Hypothalamus (tissue), 51 donors: ENCODE measurements around the gene TTC33.

Experiments
- DNase-seq, 51 donors: peaks; one replicate each; lab custom pipeline; 2025; lab: John Stamatoyannopoulos, UW

Gene TTC33

DNA sequence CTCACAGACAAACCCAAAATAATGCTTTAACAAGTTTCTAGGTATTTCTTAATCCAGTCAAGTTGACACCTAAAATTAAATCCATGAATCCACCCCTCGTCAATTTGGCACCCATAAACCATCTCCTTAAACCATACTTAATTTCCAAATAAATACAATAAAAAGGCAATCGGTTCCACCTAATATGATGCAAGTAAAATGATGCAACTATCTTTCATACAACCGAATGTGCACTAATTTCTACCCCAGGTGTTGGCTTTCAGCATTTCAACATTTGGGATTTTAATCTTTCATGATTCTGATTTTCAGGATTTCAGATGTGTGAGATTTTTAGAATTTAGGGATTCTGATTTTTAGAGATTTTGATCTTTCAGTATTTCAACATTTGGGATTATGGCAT, 25.1 kb upstream of the TTC33 start:
- no peak for DNase-seq

- no peak for DNase-seq
These were observed 24.4 kb upstream of the TTC33 start for GRCh38 chr5:40780199-40780598.

GRCh38 chr5:40779561-40779960, 23.8 kb upstream of the TTC33 start:
- no peak for DNase-seq

GRCh38 chr5:40778133-40778532, 22.4 kb upstream of the TTC33 start:
- DNase-seq = no peak

GRCh38 chr5:40776658-40776977, 20.9 kb upstream of the TTC33 start:
- no peak for DNase-seq

GRCh38 chr5:40775846-40776657, 20.3 kb upstream of the TTC33 start:
- no peak for DNase-seq

DNA sequence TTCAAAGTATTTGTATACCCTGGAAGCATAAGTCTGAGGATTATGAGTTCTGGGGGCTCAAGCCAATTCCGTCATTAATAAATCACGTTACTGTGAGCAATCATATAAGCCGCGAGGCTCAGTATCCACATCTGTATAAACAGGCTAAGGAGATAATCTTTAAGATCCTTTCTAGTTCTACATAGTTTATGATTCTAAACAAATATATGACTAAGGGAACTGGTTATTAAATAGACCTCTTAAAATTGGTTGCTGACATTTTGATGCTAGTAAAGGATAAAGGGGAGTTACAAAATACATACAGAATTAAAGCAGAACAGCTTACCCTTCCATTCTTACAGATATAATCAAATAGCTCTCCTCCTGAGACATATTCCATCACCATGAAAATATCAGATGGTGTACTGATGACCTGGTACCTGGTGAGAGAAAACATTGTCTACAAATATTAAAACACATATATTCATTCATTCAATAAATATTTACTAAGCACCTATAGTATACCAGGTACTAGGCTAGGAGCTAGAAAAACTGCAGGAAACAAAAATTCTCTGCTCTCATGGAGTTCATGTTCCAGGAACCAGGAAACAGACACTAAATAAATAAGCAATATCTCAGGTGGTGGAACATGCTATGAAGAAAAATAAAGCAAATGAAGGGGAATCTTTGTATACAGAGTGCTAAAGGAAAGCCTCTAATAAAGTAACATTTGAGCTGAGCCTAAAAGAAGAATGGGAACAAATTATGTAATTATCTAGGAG, 19.5 kb upstream of the TTC33 start:
- DNase-seq = no peak

- DNase-seq = no peak
These were observed 18.9 kb upstream of the TTC33 start for GRCh38 chr5:40774623-40775022.

DNA sequence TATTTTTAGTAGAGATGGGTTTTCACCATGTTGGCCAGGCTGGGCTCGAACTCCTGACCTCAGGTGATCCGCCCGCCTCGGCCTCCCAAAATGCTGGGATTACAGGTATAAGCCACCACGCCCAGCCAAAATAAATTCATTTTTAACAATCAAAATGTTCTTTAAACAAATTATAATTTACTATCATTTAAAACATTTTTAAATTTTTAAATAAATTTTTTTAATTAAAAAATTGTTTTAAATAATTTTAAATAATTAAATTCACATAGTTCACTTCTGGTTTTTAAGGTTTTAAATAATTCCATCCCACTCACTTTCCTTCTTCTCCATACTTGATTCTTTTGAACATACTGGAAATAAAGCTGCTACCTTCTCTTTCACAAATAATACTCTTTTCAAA, 15.0 kb upstream of the TTC33 start:
- DNase-seq = no peak

DNA sequence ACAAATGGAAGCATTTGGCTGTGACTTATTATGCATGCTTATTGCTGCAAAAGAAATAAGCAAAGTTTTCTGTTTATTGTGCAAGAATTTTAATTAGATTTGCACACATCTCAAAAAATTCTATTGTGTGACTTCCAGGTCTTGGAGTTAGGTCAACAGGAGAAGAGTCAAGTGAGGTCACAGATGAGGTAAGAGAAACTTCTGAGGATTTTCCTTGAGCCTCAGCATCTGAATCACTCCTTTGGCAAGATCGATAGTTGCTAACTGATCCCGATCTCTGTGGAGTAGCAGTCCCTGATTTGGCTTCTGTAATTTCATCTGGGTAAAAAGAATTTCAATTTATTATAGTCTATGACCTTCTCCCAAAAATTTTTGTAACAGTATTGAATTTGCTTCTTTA, 6.9 kb upstream of the TTC33 start:
- no peak for DNase-seq

GRCh38 chr5:40757400-40757799, 1.6 kb upstream of the TTC33 start:
- no peak for DNase-seq

- peak in 40 of 51 donors; percentile 7 to 84 (median 43) for DNase-seq
These were observed 711 bp downstream of the TTC33 start for GRCh38 chr5:40755093-40755406.

GRCh38 chr5:40754381-40755092, 1.2 kb downstream of the TTC33 start:
- no peak for DNase-seq

DNA sequence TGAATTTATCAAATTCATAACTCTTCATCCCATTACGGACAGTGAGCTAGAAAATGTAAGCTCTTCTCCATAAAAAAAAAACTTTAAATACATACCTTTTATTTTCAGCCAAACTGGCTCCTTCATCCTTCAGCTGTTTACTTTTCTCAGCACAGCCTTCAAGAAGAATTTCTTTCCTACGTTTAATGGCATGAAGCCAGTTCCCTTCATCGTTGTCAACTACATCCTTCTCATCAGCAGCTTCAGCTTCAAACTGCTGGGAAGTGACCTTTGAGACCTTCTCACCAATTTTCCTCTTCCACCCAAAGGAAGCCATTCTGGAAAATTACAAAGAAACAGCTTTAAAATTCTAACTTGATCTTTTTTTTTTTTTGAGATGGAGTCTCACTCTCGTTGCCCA, 9.1 kb downstream of the TTC33 start:
- no peak for DNase-seq

- no peak for DNase-seq
These were observed 12.0 kb downstream of the TTC33 start for GRCh38 chr5:40743771-40744170.

DNA sequence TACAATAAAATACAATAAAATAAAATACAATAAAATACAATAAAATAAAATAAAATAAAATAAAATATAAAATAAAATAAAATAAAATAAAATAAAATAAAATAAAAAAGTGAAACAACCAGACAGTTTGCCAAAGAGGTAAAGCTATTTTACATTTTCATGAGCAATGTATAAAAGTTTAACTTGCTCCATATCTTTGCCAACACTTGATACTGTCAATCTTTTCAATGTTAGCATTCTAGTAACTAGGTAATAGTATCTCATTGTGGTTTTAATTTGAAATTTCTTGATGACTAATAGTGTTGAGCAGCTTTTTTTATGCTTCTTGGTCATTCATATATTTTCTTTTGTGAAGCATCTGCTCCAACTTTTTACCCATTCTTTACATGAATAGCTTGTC, 17.3 kb downstream of the TTC33 start:
- no peak for DNase-seq

GRCh38 chr5:40736103-40736875, 19.5 kb downstream of the TTC33 start:
- peak in 3 of 51 donors; percentile 1 to 47 (median 19) for DNase-seq

GRCh38 chr5:40735609-40736008, 20.2 kb downstream of the TTC33 start:
- no peak for DNase-seq

- DNase-seq = no peak
These were observed 20.8 kb downstream of the TTC33 start for GRCh38 chr5:40734986-40735385.

DNA sequence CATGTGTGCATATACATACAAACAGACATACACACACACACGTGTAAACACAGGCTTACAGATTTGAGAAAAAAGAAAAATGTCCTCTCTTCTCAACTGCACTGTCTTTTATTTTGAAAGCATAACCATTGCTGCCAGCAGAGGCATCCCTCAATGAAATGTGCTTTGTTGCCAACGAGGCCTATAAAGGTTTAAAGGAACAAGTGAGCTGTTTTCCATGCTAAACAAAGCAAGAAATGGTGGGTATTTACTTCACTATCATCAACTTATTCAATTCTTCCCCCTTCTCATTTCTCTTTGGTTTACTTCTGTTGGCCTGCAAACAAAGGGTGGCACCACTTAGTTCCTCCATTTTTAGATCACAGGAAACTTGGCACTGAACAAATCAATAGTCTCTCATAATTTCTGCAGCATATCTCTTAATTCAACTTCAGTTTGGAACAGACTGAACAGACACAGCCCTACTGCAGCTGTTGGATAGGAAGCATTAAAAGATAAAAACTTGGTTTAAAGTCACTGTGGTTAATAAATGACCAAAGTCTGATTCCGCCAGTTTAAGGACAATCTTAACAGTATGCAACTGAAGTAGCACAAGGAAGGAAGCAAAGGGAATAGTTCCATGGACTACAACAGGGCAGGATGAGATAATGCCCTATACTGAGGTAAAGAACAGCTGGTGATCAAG, 21.7 kb downstream of the TTC33 start:
- DNase-seq = peak in 1 of 51 donors; percentile 8
